Measurements from ENCODE around the gene CYTH3. TPM values are rescaled to one million over a fixed set of nuclear protein-coding genes. Genes with fewer than 3 reads are reported as not detected.

Gene CYTH3
- polyA plus RNA-seq, 2 of the 4 experiments (the other 2 are of a cell fraction) = 18.6 to 24.2 TPM

DNA sequence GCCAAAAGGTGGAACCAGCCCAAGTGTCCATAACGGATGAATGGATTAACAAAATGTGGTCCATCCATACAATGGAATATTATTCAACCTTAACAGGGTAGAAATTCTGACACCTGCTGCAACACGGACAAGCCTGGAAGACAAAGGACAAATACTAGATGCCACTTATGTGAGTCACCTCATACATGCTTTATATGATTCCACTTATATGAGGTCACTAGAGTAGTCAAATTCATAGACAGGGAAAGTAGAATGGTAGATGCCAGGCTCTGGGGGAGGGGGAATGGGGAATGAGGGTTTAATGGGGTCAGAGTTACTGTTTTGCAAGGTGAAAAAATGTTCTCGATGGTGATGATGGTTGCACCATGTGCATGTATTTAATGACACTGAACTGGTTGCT, 34.0 kb upstream of the CYTH3 start (continued):
- TF ChIP-seq MAFK (IDR thresholded peaks at IDR 0.05; ENCODE audit: partially characterized antibody) (no peak), HOXB5 (CRISPR knock-in tag; IDR thresholded peaks at IDR 0.05) (no peak), MAZ (IDR thresholded peaks at IDR 0.05; ENCODE audit: borderline replicate concordance, low read depth, low read length) (no peak), ZNF302 (CRISPR knock-in tag; IDR thresholded peaks at IDR 0.05) (no peak), EP300 (IDR thresholded peaks at IDR 0.05) (peak; percentile 65 to 73; a peak in 2 of 5 replicates), FOXS1 (CRISPR knock-in tag; IDR thresholded peaks at IDR 0.05) (no peak), FOSB (CRISPR knock-in tag; IDR thresholded peaks at IDR 0.05) (no peak), POLR2AphosphoS2 (conservative IDR thresholded peaks at IDR 0.05; ENCODE audit: low read length) (no peak), JUN (IDR thresholded peaks at IDR 0.05) (peak in 1 of 2 experiments; percentile 77; a peak in 2 of 5 replicates), SMC3 (IDR thresholded peaks at IDR 0.05) (0 out of 3 replicates have a peak, but pooled peaks have one; percentile 26), PHF8 (IDR thresholded peaks at IDR 0.05; ENCODE audit: borderline replicate concordance, low read depth) (no peak), NPAS2 (CRISPR knock-in tag; IDR thresholded peaks at IDR 0.05; ENCODE audit: borderline replicate concordance) (no peak), JUNB (IDR thresholded peaks at IDR 0.05) (peak; percentile 73; the same call in 1 of the 2 replicates), EHMT2 (IDR thresholded peaks at IDR 0.05; ENCODE audit: low read depth) (no peak), HDAC2 (IDR thresholded peaks at IDR 0.05) (no peak), POLR2A (IDR thresholded peaks at IDR 0.05; ENCODE audit: low read length) (no peak)
- TF ChIP-seq, protein P1, sequence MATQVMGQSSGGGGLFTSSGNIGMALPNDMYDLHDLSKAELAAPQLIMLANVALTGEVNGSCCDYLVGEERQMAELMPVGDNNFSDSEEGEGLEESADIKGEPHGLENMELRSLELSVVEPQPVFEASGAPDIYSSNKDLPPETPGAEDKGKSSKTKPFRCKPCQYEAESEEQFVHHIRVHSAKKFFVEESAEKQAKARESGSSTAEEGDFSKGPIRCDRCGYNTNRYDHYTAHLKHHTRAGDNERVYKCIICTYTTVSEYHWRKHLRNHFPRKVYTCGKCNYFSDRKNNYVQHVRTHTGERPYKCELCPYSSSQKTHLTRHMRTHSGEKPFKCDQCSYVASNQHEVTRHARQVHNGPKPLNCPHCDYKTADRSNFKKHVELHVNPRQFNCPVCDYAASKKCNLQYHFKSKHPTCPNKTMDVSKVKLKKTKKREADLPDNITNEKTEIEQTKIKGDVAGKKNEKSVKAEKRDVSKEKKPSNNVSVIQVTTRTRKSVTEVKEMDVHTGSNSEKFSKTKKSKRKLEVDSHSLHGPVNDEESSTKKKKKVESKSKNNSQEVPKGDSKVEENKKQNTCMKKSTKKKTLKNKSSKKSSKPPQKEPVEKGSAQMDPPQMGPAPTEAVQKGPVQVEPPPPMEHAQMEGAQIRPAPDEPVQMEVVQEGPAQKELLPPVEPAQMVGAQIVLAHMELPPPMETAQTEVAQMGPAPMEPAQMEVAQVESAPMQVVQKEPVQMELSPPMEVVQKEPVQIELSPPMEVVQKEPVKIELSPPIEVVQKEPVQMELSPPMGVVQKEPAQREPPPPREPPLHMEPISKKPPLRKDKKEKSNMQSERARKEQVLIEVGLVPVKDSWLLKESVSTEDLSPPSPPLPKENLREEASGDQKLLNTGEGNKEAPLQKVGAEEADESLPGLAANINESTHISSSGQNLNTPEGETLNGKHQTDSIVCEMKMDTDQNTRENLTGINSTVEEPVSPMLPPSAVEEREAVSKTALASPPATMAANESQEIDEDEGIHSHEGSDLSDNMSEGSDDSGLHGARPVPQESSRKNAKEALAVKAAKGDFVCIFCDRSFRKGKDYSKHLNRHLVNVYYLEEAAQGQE (IDR thresholded peaks at IDR 0.05) = no peak
- TF ChIP-seq, protein P2, sequence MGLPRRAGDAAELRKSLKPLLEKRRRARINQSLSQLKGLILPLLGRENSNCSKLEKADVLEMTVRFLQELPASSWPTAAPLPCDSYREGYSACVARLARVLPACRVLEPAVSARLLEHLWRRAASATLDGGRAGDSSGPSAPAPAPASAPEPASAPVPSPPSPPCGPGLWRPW (IDR thresholded peaks at IDR 0.05) = no peak; the same call in 1 of the 2 replicates
- TF ChIP-seq, protein P3, sequence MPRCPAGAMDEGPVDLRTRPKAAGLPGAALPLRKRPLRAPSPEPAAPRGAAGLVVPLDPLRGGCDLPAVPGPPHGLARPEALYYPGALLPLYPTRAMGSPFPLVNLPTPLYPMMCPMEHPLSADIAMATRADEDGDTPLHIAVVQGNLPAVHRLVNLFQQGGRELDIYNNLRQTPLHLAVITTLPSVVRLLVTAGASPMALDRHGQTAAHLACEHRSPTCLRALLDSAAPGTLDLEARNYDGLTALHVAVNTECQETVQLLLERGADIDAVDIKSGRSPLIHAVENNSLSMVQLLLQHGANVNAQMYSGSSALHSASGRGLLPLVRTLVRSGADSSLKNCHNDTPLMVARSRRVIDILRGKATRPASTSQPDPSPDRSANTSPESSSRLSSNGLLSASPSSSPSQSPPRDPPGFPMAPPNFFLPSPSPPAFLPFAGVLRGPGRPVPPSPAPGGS (IDR thresholded peaks at IDR 0.05) = peak; percentile 32; the same call in 1 of the 3 replicates
- TF ChIP-seq, protein P4, sequence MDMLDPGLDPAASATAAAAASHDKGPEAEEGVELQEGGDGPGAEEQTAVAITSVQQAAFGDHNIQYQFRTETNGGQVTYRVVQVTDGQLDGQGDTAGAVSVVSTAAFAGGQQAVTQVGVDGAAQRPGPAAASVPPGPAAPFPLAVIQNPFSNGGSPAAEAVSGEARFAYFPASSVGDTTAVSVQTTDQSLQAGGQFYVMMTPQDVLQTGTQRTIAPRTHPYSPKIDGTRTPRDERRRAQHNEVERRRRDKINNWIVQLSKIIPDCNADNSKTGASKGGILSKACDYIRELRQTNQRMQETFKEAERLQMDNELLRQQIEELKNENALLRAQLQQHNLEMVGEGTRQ (IDR thresholded peaks at IDR 0.05) = no peak

DNA sequence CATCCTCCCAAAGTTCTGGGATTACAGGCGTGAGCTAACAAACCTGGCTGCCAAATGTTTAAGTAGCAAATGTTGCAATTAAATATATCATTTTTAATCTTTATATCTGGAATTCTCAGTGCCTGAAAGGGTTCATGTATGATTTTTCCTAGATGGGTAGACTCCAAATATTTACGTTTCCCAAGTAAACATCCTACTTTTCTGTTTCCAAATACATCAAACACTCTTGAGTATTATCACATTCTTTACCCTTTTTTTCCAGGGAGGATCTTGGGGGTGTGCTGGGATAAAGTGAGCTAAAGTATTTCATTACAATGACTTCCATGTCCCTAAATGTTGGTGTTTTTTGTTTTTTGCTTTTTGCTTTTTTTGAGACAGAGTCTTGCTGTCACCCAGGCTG, 32.9 kb upstream of the CYTH3 start:
- POLR2A ChIA-PET = interaction anchor here (0.6 to 1.1 kb wide), 2 partner anchors 35 to 249 kb away, joined by 4 to 5 read pairs; no protein-coding TSS in a partner anchor
- ATAC-seq = peak; percentile 58 to 59; a peak in 4 of 6 replicates
- TF ChIP-seq, protein P2 (IDR thresholded peaks at IDR 0.05) = peak; percentile 63; the same call in 1 of the 2 replicates
- TF ChIP-seq CBX8 (IDR thresholded peaks at IDR 0.05) (no peak), TFCP2L1 (CRISPR knock-in tag; IDR thresholded peaks at IDR 0.05) (no peak), EP300 (IDR thresholded peaks at IDR 0.05) (peak; percentile 65 to 69; a peak in 3 of 5 replicates), CEBPB (IDR thresholded peaks at IDR 0.05) (peak; percentile 44 to 53; a peak in 2 of 4 replicates), JUN (IDR thresholded peaks at IDR 0.05) (peak; percentile 33 to 41; a peak in 2 of 5 replicates), MYC (IDR thresholded peaks at IDR 0.05; ENCODE audit: borderline replicate concordance, low read length) (no peak), GATA3 (IDR thresholded peaks at IDR 0.05; ENCODE audit: borderline replicate concordance) (peak; percentile 90), POLR2A (IDR thresholded peaks at IDR 0.05; ENCODE audit: low read length) (no peak), KDM5A (IDR thresholded peaks at IDR 0.05) (no peak), SMC3 (IDR thresholded peaks at IDR 0.05) (0 out of 3 replicates have a peak, but pooled peaks have one; percentile 5), RNF2 (IDR thresholded peaks at IDR 0.05; ENCODE audit: borderline replicate concordance, low read depth) (no peak)
- TF ChIP-seq, protein P3 (IDR thresholded peaks at IDR 0.05) = 0 out of 3 replicates have a peak, but pooled peaks have one; percentile 57
- TF ChIP-seq, protein P1 (IDR thresholded peaks at IDR 0.05) = no peak

More for the DNA sequence above, 32.9 kb upstream of the CYTH3 start:
- FAIRE-seq (no peak), DNase-seq (ENCODE audit: low read depth in 1 of 2, low spot score in 1 of 2) (peak in 1 of 2 experiments; percentile 74)
- H3K27ac ChIP-seq = peak overlapping the region; percentile 69 to 86
- no peaks in the 10 kb centered on the region for H3K9me3 ChIP-seq
- peak overlapping the region; percentile 65 for H3K4me2 ChIP-seq
- CTCF ChIA-PET = interaction anchor here (1.0 to 2.0 kb wide), 5 partner anchors 11 to 145 kb away, joined by 3 to 17 read pairs (median 4); no protein-coding TSS in a partner anchor
- peaks cover 53% of the 10 kb centered on the region for H3K4me1 ChIP-seq
- WGBS (ENCODE audit: missing lambda C conversion rate) = 10% methylated on average over 2 of the region's 2 CpGs
- no peak overlapping the region for H3K4me3 ChIP-seq

All from A549 (cell line).